Parathyroid adenoma (tissue), 2 donors: ENCODE measurements around the gene COL18A1.

ENCODE experiments used
- H2AFZ ChIP-seq: fragments of 300-600 bp; sonication (generic); one replicate; pipeline ENCODE4 v1.7.0; 2017; ENCODE audit warnings: antibody characterized with exemption, mild to moderate bottlenecking
- H3K27ac ChIP-seq: fragments of 300-600 bp; sonication (generic); one replicate; pipeline ENCODE4 v1.7.0; 2017
- H3K27me3 ChIP-seq: fragments of 300-600 bp; sonication (generic); one replicate; pipeline ENCODE4 v1.7.0; 2017; ENCODE audit warnings: low read length; ENCODE audit not compliant: control insufficient read depth, insufficient read depth
- H3K36me3 ChIP-seq: fragments of 300-600 bp; sonication (generic); one replicate; pipeline ENCODE4 v1.7.0; 2017; ENCODE audit warnings: low read length; ENCODE audit not compliant: control insufficient read depth, insufficient read depth
- H3K4me1 ChIP-seq: fragments of 300-600 bp; sonication (generic); one replicate; pipeline ENCODE4 v1.7.0; 2017; ENCODE audit warnings: control low read depth
- H3K4me2 ChIP-seq: fragments of 300-600 bp; sonication (generic); one replicate; pipeline ENCODE4 v1.7.0; 2017; ENCODE audit warnings: low read length
- H3K4me3 ChIP-seq: fragments of 300-600 bp; sonication (generic); one replicate; pipeline ENCODE4 v1.7.0; 2017; ENCODE audit warnings: low read depth, low read length
- H3K79me2 ChIP-seq: fragments of 300-600 bp; sonication (generic); one replicate; pipeline ENCODE4 v1.7.0; 2017; ENCODE audit warnings: control low read depth
- H3K9ac ChIP-seq: fragments of 300-600 bp; sonication (generic); one replicate; pipeline ENCODE4 v1.7.0; 2017; ENCODE audit warnings: mild to moderate bottlenecking
- H3K9me3 ChIP-seq: fragments of 300-600 bp; sonication (generic); one replicate; pipeline ENCODE4 v1.7.0; 2017; ENCODE audit warnings: low read length; ENCODE audit not compliant: control insufficient read depth
- TF ChIP-seq, protein P1 (sequence below): fragments of 300-600 bp; sonication (generic); IDR thresholded peaks from one replicate; pipeline ENCODE4 v1.7.0; 2017; ENCODE audit warnings: antibody characterized with exemption, mild to moderate bottlenecking
- donor health status: primary hyperparathyroidism.

The COL18A1 gene

DNA sequence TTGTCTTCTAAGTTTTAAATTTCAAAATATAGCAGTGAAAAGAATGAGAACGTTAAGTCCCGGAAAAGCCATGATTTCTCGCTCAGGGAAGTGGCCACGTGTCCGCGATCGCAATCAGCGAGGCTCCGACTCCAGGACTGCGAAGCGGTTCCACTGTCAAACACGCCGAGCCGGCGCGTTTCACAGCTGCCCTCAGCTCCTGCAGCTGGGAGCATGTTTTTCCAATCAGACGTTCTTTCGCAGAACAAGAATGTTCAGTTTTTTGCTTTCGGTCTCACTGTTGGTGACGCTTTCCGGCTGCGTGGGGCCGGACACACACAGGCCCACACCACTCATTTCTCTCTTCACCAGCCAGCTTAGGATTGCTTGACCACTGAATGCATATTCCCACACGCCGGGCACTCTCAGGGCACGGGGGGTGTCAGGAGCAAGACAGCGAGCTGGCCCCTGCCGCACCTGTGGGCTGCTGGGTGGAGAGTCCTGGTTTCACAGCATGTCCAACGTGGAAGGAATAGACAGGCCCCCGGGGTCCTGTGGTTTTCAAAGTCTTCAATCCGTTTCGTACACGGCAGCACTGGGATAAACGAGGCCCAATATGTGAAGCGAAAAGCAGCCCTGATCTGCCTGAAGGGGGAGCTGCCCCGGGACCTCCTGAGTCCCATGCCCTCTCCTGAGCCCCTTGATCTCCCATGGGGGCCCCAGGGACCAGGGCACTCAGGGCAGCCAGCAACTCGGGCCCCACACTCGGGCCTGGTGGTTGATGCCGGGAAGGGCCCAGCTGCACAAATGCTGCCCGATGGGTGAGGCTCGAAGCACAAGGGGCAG lies 47.3 kb upstream of the COL18A1 start:
- Histone ChIP-seq H3K36me3 (no peaks in the 10 kb centered on the region), H3K9ac (no peak overlapping the region), H3K27me3 (no peaks in the 10 kb centered on the region), H3K27ac (peak overlapping the region; percentile 60), H3K4me3 (no peak overlapping the region), H3K9me3 (no peaks in the 10 kb centered on the region), H3K4me2 (peak overlapping the region; percentile 17), H3K4me1 (no peaks in the 10 kb centered on the region), H2AFZ (no peak overlapping the region), H3K79me2 (no peaks in the 10 kb centered on the region)
- TF ChIP-seq, protein P1, sequence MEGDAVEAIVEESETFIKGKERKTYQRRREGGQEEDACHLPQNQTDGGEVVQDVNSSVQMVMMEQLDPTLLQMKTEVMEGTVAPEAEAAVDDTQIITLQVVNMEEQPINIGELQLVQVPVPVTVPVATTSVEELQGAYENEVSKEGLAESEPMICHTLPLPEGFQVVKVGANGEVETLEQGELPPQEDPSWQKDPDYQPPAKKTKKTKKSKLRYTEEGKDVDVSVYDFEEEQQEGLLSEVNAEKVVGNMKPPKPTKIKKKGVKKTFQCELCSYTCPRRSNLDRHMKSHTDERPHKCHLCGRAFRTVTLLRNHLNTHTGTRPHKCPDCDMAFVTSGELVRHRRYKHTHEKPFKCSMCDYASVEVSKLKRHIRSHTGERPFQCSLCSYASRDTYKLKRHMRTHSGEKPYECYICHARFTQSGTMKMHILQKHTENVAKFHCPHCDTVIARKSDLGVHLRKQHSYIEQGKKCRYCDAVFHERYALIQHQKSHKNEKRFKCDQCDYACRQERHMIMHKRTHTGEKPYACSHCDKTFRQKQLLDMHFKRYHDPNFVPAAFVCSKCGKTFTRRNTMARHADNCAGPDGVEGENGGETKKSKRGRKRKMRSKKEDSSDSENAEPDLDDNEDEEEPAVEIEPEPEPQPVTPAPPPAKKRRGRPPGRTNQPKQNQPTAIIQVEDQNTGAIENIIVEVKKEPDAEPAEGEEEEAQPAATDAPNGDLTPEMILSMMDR: no peak

DNA sequence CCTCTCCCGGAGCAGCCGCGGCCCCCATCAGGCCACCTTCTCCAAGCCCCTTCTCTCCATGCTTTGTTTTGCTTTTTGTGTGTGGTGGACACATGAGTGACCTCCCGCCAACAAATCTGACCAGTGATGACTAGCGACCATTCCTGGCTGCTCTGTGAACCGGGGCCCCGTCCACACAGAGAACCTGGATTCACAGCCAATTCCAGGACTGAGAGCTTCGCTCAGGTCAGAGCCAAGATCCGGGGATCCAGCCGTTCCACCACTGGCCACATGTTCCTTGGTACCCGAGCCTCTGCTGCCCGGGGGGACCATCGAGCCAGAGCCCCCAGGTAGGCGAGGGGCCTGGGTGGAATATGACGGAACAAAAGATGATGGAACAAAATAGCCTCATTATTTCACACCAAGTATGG lies 46.7 kb upstream of the COL18A1 start:
- Histone ChIP-seq H3K4me3 (no peak overlapping the region), H2AFZ (no peak overlapping the region), H3K9ac (no peak overlapping the region), H3K27me3 (no peaks in the 10 kb centered on the region), H3K36me3 (no peaks in the 10 kb centered on the region), H3K79me2 (no peaks in the 10 kb centered on the region), H3K27ac (peak overlapping the region; percentile 19), H3K9me3 (no peaks in the 10 kb centered on the region), H3K4me1 (no peaks in the 10 kb centered on the region), H3K4me2 (no peak overlapping the region)
- TF ChIP-seq, protein P1: no peak

DNA sequence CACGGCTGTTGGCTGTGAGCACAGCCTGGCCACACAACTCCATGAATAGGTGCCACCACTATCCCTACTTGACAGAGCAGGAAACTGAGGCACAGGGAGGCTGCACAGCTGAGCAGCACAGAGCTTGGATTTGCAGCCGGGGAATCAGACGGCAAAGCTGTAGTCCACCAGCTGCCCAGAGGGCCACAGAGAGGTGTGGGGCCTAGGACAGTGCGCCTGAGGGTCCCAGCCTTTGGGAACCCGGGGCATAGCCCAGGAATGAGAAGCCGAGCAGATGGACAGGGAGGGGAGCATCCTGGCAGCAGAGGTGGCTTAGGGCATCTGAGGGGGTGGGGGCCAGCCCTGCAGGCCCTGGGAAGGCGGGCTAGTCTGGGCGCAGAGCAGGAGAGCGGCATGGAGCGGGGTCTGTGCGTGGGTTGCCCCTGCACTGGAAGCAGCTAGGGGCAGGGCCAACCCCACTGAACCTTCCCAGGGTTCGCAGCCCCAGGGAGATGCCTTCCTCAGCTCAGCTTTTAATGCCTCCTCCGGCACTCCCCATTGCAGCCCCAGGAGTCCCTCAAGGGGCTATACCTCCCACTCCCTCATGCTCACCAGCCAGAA lies 46.2 kb upstream of the COL18A1 start:
- Histone ChIP-seq H3K36me3 (no peaks in the 10 kb centered on the region), H3K4me3 (no peak overlapping the region), H3K79me2 (no peaks in the 10 kb centered on the region), H3K9me3 (no peaks in the 10 kb centered on the region), H3K4me1 (no peaks in the 10 kb centered on the region), H3K27me3 (no peaks in the 10 kb centered on the region), H3K9ac (no peak overlapping the region), H2AFZ (no peak overlapping the region), H3K27ac (no peak overlapping the region), H3K4me2 (no peak overlapping the region)
- TF ChIP-seq, protein P1: no peak

DNA sequence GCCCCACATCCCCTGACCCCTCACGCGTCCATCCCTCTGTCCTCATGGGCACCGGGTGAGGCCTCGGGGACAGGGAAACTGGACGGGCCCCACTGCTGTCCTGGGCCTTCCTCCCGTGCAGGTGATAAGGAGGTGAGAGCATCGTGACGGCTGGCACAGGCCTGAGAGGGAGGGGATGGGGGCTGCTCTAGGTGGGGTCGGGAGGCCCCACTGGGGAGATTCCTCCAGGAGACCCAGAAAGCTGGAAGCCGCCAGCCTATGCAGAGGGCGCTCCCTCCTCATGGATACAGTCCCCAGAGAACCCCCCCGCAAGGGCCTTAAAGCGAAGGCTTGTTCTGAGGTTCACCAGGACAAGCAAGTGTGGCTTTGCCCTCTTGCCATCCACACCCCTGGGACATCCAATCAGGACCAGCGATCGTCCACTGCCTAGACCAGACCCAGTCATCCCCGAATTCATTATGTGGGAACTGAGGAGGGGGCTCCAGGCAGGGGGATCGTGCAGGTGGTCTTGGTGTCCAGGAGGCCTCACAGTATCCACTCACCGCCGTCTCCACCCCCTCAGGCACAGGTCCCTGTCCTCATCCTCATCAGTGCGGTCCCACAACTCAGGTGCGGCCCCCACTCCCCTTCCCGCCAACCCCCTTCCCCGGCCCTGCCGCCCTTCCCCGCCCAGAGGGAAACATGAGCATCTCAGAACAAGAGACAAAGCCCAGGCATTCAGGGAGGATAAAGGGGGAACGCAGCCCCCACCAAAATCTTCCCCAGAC lies 45.3 kb upstream of the COL18A1 start:
- Histone ChIP-seq H3K4me3 (no peak overlapping the region), H3K4me2 (no peak overlapping the region), H3K4me1 (no peaks in the 10 kb centered on the region), H3K79me2 (no peaks in the 10 kb centered on the region), H3K36me3 (no peaks in the 10 kb centered on the region), H3K9ac (no peak overlapping the region), H3K27me3 (no peaks in the 10 kb centered on the region), H3K27ac (no peak overlapping the region), H3K9me3 (no peaks in the 10 kb centered on the region), H2AFZ (no peak overlapping the region)
- TF ChIP-seq, protein P1: no peak
